Measurements from ENCODE around the gene PCDHGC4.
A peak's percentile ranks its signal among the peaks of the same experiment; 100 is the strongest.

Gene PCDHGC4

DNA sequence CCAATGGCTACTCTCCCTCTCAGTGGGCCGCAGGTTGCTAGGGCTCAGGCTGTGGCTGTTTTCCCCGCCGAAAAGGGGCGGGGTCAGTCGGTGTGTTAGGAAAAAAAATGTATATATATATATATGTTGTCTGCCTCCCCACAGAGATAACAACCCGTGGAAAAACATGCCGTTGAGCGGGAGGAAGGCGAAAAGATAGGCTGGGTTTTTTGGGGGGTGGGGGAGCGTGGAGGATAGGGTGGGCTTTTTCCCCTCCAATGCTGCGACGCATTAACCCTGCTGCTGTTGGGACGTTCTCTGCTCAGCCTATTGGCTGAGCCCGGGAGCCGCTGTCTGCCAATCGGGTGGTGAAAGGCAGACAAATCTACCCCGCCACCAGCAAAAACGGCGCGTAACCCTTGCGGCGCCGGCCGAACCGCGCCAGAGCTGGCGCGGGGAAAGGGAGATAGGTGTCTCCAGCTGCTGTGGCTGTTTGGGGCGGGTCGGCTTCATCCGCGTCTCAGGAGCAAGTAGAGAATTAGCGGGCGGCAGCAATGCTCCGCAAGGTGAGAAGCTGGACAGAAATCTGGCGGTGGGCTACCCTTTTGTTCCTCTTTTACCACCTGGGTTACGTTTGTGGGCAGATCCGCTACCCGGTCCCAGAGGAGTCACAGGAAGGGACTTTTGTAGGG, at the start of gene PCDHGC4:
TSS of gene PCDHGC4 (plus strand) at position 390 of the 671 bp plus-strand sequence. CDS start at position 534, 144 bp downstream.
- DNase-seq = no peak

DNA sequence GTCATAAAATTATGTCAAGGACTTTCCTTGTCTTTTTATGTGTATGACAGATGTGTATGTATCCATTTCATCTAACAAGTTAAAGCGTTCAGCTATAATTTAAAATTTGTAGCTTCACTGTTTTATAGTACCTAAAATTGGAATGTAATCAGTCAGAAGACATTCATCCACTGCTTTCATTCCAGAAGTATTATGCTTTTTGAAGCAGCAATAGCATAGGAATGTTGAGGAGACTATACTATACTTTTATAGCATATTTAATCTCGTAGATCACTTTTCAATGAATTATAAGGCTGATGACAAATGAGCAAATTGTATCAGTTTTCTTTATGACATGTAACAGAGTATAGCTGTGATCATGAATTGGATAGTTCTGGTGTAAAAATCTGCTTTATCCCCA, 47.6 kb upstream of the PCDHGC4 start:
- DNase-seq = no peak

DNA sequence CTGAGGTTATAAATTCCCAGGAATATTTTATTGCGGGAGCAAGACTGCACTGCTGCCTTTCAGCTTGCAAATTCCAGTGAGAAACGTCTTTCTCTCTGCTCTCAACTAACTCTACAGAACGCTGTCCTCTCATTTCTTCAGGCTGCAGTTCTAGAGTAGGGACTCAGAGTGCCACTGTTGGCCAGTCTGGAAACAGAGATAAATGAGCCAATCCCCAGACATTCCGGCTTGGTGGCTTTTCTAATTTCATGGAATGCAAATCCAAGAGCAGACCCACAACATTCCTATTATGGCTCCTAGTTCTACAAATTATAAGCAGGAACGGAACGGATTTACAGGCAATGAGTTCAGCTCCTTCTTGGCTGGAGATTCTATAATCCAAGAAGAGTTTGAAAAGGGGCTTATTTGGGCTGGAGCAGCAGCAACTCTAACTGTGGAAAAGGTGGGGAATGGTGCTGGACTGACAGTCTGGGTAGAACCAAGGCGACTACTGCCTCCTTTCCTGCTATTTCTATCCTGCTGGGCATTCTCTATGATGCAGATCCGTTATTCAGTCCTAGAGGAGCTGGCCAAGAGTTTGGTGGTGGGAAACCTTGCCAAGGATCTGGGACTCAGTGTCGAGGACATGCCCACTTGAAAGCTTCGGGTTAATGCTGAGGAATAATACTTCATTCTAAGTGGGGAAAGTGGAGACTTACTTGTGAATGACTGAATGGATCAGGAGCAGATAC, 45.3 kb upstream of the PCDHGC4 start:
- DNase-seq = no peak

DNA sequence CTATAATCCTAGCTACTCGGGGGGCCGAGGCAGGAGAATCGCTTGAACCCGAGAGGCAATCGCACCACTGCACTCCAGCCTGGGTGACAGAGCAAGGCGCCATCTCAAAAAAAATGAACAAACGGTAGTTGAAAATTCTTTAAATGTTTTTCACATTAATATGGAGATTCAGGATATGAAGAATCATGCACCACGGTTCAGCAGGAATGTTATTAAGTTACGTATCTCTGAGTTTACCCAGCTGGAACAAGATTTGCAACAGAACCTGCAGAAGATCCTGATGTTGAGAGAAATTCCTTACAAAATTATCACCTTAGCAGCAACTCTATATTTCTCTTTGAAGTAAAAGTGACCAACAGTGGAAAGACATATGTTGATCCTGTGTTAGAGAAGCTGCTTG, 44.5 kb upstream of the PCDHGC4 start:
- DNase-seq = no peak

DNA sequence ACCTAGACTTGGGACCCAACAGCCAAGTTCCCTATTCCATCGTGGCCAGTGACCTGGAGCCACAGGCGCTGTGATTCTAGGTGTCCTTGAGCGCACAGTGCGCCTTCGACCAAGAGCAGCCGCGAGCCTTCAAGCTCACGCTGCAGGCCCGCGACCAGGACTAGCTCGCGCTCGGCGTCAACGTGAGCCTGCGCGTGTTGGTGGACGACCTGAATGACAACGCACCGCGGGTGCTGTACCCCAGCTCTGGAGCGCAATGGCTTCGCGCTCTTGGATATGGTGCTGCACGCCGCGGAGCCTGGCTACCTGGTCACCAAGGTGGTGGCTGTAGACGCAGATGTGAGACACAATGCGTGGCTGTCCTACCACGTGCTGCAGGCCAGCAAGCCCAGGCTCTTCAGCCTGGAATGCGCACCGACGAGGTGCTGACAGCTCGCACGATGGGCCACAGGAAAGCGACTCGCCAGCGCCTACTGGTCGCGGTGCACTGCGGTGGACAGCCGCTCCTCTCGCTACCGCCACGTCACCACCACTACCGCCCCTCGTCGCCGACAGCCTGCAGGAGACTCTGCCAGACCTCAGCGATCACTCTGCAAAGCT, 43.2 kb upstream of the PCDHGC4 start:
- DNase-seq = no peak

DNA sequence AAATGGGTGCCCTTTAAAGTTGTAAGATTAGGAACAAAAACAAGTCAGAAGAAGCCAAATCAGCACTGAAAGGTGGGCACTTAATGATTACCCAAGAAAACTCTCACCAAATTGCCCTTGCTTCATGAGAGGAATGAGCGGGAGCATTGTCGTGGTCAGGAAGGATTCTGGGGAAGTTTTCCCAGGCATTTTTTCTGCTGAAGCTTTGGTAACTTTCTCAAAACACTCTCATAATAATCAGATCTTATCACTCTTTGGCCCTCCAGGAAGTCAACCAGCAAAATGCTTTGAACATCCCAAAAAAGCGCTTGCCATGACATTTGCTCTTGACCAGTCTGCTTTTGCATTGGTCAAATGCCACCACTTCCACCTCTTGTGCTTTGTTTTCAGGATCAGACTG, 19.5 kb upstream of the PCDHGC4 start:
- DNase-seq = no peak

DNA sequence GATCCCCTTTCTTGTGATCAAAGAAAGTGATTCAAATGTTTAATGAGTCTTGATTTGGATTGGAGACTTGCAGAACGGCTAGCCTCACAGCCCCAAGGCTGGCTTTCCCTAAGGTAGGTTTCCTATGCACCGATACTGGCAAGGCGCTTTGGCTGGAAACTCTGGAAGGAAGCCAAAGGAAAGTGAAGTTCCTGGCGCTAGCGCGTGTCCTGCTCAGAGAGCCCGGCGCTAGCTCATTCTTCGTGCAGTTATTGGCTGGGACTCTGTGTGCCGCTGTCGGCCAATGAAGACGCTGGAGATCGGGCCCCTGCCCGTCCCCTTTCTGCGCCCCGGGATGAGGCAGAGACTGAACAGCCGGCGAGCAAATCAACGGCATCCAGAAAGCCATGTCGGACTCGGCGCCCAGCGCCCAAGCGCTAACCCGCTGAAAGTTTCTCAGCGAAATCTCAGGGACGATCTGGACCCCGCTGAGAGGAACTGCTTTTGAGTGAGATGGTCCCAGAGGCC, 9.2 kb upstream of the PCDHGC4 start, which contains the start of gene PCDHGC3:
TSS of gene PCDHGC3 (plus strand) at position 342 of the 507 bp plus-strand sequence. CDS start at position 493, 151 bp downstream.
- DNase-seq = no peak

DNA sequence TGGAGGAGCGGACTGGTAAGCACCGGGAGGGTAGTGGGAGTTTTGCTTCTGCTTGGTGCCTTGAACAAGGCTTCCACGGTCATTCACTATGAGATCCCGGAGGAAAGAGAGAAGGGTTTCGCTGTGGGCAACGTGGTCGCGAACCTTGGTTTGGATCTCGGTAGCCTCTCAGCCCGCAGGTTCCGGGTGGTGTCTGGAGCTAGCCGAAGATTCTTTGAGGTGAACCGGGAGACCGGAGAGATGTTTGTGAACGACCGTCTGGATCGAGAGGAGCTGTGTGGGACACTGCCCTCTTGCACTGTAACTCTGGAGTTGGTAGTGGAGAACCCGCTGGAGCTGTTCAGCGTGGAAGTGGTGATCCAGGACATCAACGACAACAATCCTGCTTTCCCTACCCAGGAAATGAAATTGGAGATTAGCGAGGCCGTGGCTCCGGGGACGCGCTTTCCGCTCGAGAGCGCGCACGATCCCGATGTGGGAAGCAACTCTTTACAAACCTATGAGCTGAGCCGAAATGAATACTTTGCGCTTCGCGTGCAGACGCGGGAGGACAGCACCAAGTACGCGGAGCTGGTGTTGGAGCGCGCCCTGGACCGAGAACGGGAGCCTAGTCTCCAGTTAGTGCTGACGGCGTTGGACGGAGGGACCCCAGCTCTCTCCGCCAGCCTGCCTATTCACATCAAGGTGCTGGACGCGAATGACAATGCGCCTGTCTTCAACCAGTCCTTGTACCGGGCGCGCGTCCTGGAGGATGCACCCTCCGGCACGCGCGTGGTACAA, 8.5 kb upstream of the PCDHGC4 start:
- DNase-seq = no peak

DNA sequence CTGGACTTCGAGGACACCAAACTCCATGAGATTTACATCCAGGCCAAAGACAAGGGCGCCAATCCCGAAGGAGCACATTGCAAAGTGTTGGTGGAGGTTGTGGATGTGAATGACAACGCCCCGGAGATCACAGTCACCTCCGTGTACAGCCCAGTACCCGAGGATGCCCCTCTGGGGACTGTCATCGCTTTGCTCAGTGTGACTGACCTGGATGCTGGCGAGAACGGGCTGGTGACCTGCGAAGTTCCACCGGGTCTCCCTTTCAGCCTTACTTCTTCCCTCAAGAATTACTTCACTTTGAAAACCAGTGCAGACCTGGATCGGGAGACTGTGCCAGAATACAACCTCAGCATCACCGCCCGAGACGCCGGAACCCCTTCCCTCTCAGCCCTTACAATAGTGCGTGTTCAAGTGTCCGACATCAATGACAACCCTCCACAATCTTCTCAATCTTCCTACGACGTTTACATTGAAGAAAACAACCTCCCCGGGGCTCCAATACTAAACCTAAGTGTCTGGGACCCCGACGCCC, 7.7 kb upstream of the PCDHGC4 start:
- no peak for DNase-seq

DNA sequence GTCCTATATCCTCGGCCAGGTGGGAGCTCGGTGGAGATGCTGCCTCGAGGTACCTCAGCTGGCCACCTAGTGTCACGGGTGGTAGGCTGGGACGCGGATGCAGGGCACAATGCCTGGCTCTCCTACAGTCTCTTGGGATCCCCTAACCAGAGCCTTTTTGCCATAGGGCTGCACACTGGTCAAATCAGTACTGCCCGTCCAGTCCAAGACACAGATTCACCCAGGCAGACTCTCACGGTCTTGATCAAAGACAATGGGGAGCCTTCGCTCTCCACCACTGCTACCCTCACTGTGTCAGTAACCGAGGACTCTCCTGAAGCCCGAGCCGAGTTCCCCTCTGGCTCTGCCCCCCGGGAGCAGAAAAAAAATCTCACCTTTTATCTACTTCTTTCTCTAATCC, 7.0 kb upstream of the PCDHGC4 start:
- no peak for DNase-seq

DNA sequence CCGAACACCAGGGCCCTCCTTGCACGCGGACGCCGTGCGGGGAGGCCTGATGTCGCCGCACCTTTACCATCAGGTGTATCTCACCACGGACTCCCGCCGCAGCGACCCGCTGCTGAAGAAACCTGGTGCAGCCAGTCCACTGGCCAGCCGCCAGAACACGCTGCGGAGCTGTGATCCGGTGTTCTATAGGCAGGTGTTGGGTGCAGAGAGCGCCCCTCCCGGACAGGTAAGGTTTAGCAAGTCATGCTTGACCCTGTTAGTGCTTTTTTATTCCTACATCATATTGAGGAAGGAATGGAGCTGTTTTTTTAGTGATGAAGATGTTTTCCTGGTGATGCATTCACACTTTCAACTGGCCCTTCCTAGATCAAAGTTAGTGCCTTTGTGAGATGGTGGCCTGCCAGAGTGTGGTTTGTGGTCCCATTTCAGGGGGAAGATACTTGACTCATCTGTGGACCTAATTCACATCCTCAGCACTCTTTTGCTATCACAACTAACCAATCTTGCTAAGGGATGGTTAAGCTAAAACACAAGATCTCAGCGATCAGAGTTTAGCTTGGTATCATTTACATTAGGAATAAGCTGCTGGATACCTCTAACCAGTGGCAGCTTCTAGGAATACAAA, 6.4 kb upstream of the PCDHGC4 start:
- no peak for DNase-seq

DNA sequence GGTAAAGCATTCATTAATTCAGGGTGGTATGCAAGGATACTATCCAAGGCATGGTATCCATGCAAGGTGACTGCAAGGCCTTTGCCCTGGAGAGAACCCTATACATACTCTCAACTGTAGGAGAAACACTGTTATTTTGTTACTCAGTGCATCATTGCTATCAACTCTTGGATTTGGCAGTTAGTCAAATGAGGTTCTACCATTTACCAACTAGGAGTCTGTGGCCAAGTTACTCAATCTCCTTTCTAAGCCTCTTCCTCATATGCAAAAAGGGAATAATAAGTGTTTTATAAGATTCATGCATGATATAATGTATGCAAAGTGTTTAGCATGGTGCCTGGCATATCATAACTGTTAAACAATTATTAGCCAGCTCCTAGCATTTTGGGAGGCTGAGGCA, 5.1 kb upstream of the PCDHGC4 start:
- peak; percentile 17 to 22 for DNase-seq

DNA sequence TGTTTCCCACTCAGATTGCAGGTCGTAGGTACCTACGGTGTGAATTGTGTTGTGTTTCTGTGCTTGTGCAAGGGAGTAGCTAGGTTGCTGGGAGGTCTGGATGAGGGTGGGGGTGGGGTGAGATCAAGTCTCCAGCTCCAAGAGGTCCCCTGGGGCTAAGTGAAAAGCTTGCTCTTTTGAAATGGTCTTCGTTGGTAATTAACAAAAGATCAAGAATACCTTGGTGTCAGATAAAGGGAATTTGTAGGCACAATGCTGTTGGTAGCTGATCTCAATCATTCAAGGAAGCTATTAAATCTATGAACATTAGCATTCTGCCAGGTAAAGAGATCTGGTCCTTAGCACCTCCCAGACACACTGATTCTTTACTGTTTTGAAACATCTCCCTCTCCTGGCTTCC, 928 bp upstream of the PCDHGC4 start:
- DNase-seq = no peak

DNA sequence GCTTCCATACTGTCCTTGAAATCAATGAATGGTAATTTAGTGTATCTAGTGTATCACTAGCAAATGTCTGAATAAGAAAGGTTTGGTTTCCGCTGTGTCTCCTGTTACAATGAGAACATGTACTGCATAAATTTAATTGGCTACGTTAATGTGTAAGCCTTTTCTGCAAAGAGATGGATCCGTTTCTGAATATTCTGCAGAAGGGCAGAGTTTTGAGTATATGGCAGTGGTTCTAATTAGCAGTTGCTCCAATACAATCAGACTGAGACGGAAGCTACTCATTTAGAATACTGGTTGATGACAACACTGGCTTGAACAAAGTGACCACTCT, 555 bp upstream of the PCDHGC4 start:
- no peak for DNase-seq

DNA sequence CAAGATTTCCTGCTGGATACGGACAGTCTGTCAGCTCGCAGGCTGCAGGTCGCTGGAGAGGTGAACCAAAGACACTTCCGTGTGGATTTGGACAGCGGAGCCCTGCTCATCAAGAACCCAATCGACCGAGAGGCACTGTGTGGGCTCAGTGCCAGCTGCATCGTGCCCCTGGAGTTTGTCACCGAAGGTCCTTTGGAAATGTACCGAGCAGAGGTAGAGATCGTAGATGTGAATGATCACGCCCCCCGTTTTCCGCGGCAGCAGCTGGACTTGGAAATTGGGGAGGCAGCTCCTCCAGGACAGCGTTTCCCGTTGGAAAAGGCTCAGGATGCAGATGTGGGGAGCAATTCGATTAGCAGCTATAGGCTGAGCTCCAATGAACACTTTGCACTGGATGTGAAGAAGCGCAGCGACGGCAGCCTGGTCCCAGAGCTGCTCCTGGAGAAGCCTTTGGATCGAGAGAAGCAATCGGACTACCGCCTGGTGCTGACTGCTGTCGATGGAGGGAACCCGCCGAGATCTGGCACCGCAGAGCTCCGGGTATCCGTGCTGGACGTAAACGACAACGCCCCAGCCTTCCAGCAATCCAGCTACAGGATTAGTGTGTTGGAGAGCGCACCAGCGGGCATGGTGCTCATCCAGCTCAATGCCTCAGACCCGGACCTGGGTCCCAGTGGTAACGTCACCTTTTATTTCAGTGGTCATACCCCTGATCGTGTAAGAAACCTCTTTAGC, 658 bp downstream of the PCDHGC4 start:
- no peak for DNase-seq

DNA sequence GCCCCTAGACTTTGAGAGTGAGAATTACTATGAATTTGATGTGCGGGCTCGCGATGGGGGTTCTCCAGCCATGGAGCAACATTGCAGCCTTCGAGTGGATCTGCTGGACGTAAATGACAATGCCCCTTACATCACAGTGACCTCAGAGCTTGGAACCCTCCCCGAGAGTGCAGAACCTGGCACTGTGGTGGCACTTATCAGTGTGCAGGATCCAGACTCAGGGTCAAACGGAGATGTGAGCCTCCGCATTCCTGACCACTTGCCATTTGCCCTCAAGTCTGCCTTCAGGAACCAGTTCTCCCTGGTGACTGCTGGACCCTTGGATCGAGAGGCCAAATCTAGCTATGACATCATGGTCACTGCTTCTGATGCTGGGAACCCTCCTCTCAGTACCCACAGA, 1.3 kb downstream of the PCDHGC4 start:
- DNase-seq = no peak

DNA sequence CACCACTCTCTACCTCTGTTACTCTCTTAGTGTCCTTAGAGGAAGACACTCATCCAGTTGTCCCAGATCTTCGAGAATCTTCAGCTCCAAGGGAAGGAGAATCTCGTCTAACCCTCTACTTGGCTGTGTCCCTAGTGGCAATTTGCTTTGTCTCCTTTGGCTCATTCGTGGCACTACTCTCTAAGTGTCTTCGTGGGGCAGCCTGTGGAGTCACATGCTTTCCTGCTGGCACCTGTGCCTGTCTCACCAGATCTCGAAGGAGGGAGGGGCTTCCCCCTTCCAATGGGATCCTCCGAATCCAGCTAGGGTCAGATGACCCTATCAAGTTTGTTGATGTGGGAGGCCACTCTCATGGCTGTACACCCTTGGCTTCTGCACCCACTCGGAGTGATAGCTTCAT, 2.3 kb downstream of the PCDHGC4 start:
- no peak for DNase-seq

DNA sequence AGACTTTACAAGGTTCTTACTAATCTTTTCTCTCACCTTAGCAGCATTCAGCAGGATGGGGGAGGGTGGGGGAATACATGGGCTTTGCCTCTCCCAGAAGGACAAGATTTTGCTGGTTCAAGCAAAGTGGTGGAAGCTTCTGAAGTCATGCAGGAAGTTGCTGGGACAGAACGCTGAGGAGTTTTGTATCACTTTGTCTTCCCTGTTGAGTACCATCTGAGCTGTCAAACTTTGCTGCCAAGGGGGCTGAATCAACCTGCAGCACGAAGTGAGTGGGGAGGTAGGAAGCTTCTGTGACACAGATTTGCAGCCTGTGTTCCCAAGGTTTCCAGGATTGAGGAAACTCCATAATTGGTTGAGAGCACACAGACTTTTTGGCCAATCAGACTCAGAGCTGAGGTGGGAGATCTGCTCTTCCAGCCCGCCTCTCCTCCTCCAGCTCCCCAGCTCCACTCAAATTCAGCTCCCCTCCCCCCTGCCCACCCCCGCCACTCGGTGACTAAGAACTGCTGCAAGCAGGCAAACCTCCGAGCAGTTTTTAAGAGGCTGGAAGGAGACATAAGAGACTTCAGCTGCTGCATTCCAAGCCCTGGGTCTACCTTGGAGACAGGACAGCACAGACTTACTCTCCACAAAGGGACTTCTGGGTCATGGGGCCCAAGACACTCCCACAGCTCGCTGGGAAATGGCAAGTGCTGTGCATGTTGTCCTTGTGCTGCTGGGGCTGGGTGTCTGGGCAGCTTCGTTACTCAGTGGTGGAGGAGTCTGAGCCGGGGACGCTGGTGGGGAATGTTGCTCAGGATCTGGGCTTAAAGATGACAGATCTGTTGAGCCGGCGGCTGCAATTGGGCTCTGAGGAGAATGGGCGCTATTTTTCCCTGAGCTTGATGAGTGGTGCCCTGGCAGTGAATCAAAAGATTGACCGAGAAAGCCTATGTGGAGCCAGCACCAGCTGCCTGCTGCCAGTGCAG, 4.0 kb downstream of the PCDHGC4 start, which contains the start of gene PCDHGC5:
TSS of gene PCDHGC5 (plus strand) at position 491 of the 971 bp plus-strand sequence. CDS start at position 651, 160 bp downstream.
- DNase-seq = no peak

DNA sequence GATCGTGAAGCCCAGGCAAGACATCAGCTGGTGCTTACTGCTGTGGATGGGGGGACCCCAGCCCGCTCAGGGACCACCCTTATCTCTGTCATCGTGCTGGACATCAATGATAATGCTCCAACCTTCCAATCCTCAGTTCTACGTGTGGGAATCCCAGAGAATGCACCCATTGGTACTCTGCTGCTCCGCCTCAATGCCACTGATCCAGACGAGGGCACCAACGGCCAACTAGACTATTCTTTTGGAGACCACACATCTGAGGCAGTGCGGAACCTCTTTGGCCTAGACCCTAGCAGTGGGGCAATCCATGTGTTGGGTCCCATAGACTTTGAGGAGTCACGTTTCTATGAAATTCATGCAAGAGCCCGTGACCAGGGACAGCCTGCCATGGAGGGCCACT, 5.0 kb downstream of the PCDHGC4 start:
- DNase-seq = no peak

DNA sequence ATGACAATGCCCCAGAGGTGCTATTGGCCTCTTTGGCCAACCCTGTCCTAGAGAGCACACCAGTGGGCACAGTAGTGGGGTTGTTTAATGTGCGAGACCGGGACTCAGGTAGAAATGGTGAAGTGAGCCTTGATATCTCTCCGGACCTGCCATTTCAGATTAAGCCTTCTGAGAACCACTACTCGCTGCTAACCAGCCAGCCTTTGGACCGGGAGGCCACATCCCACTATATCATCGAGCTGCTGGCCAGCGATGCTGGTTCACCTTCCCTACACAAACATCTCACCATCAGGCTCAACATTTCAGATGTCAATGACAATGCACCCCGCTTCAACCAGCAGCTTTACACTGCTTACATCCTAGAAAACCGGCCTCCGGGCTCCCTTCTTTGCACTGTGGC, 5.4 kb downstream of the PCDHGC4 start:
- DNase-seq = no peak

Data from AML-193 (cell line).